Measurements from ENCODE around the gene MTHFS.

DNA sequence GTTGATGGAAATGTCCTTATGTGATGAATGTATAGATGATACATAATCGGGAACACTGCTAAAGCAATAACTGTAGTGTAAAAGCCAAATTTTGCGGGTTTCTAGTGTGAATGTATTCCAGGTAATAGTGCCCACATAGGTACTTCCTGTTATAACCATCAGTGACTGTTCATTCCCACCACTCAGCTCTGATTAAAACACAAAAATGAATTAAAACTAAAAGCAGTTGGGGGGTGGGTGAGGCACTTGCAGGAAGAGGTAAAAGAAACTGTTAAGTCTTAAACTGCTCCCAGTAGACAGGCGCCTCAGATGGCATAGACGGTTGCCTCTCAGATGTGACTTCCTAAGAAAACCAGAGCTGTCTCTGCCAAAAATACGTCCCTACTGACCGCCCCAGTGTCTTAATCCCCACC lies 893 bp upstream of the MTHFS start:
- TF ChIP-seq, protein P1, sequence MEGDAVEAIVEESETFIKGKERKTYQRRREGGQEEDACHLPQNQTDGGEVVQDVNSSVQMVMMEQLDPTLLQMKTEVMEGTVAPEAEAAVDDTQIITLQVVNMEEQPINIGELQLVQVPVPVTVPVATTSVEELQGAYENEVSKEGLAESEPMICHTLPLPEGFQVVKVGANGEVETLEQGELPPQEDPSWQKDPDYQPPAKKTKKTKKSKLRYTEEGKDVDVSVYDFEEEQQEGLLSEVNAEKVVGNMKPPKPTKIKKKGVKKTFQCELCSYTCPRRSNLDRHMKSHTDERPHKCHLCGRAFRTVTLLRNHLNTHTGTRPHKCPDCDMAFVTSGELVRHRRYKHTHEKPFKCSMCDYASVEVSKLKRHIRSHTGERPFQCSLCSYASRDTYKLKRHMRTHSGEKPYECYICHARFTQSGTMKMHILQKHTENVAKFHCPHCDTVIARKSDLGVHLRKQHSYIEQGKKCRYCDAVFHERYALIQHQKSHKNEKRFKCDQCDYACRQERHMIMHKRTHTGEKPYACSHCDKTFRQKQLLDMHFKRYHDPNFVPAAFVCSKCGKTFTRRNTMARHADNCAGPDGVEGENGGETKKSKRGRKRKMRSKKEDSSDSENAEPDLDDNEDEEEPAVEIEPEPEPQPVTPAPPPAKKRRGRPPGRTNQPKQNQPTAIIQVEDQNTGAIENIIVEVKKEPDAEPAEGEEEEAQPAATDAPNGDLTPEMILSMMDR (IDR thresholded peaks at IDR 0.05), result no peak
- no peak for TF ChIP-seq POLR2A (IDR thresholded peaks at IDR 0.05)
